ENCODE measurements around the gene BOD1.

The BOD1 gene

GRCh38 chr5:173578947-173579615 is 37.4 kb downstream of the BOD1 start:
- Histone ChIP-seq H3K27me3 (no peaks in the 10 kb centered on the region), H3K27ac (no peak overlapping the region), H3K9me3 (replicated peaks in 1 of 11) (peaks cover 11 to 28% (median 18%) of the 10 kb centered on the region in 11 experiments; a peak in 21 of 22 replicates)

GRCh38 chr5:173577817-173578216 is 38.6 kb downstream of the BOD1 start:
- Histone ChIP-seq H3K4me1 (peaks cover 4 to 14% (median 9%) of the 10 kb centered on the region in 10 experiments; a peak in 19 of 20 replicates), H3K9me3 (replicated peaks in 1 of 11) (peaks cover 11 to 28% (median 17%) of the 10 kb centered on the region in 11 experiments; a peak in 21 of 22 replicates), H3K4me2 (no peak overlapping the region), H4K20me1 (no peaks in the 10 kb centered on the region), H3K27me3 (no peaks in the 10 kb centered on the region; a peak in 1 of 22 replicates), H3K36me3 (peaks cover 0 to 10% (median 0%) of the 10 kb centered on the region in 11 experiments; a peak in 2 of 22 replicates), H3K27ac (no peak overlapping the region), H3K9ac (no peak overlapping the region), H3K4me3 (no peak overlapping the region)
- no peak for TF ChIP-seq Cebpa-rat (IDR thresholded peaks at IDR 0.05)

More at GRCh38 chr5:173578947-173579615, 37.4 kb downstream of the BOD1 start:
- Histone ChIP-seq H3K4me2 (no peak overlapping the region), H3K9ac (no peak overlapping the region), H3K4me1 (peaks cover 17 to 24% (median 21%) of the 10 kb centered on the region in 10 experiments), H3K36me3 (peaks cover 0 to 10% (median 0%) of the 10 kb centered on the region in 11 experiments; a peak in 2 of 22 replicates), H3K4me3 (no peak overlapping the region), H4K20me1 (no peaks in the 10 kb centered on the region)
- no peak for TF ChIP-seq Cebpa-rat (IDR thresholded peaks at IDR 0.05)

GRCh38 chr5:173577166-173577565 is 39.3 kb downstream of the BOD1 start:
- peaks cover 0 to 10% (median 0%) of the 10 kb centered on the region in 11 experiments; a peak in 2 of 22 replicates for H3K36me3 ChIP-seq
- H3K9ac ChIP-seq: no peak overlapping the region
- H3K9me3 ChIP-seq (replicated peaks in 1 of 11): peaks cover 11 to 28% (median 17%) of the 10 kb centered on the region in 11 experiments; a peak in 21 of 22 replicates
- peaks cover 0 to 14% (median 3%) of the 10 kb centered on the region in 10 experiments; a peak in 14 of 20 replicates for H3K4me1 ChIP-seq
- H4K20me1 ChIP-seq: no peaks in the 10 kb centered on the region
- no peaks in the 10 kb centered on the region; a peak in 1 of 22 replicates for H3K27me3 ChIP-seq
- H3K4me2 ChIP-seq: no peak overlapping the region
- no peak overlapping the region for H3K27ac ChIP-seq
- no peak overlapping the region for H3K4me3 ChIP-seq
- TF ChIP-seq Cebpa-rat (IDR thresholded peaks at IDR 0.05): no peak

GRCh38 chr5:173575985-173576384 is 40.5 kb downstream of the BOD1 start:
- H3K36me3 ChIP-seq: peaks cover 0 to 10% (median 0%) of the 10 kb centered on the region in 11 experiments; a peak in 2 of 22 replicates
- no peaks in the 10 kb centered on the region; a peak in 1 of 22 replicates for H3K27me3 ChIP-seq
- peaks cover 11 to 22% (median 14%) of the 10 kb centered on the region in 11 experiments; a peak in 21 of 22 replicates for H3K9me3 ChIP-seq (replicated peaks in 1 of 11)
- H3K4me2 ChIP-seq: no peak overlapping the region
- H3K27ac ChIP-seq: no peak overlapping the region
- H3K9ac ChIP-seq: no peak overlapping the region
- TF ChIP-seq Cebpa-rat (IDR thresholded peaks at IDR 0.05): no peak
- no peaks in the 10 kb centered on the region for H4K20me1 ChIP-seq
- H3K4me1 ChIP-seq: peaks cover 0 to 14% (median 0%) of the 10 kb centered on the region in 10 experiments; a peak in 3 of 20 replicates
- H3K4me3 ChIP-seq: no peak overlapping the region

- Histone ChIP-seq H3K9me3 (replicated peaks in 1 of 11) (peaks cover 11 to 19% (median 14%) of the 10 kb centered on the region in 11 experiments; a peak in 21 of 22 replicates), H3K27ac (no peak overlapping the region), H3K27me3 (no peaks in the 10 kb centered on the region; a peak in 1 of 22 replicates), H3K36me3 (peaks cover 0 to 10% (median 0%) of the 10 kb centered on the region in 11 experiments; a peak in 2 of 22 replicates), H3K9ac (no peak overlapping the region), H3K4me3 (no peak overlapping the region), H3K4me1 (peaks cover 0 to 14% (median 0%) of the 10 kb centered on the region in 10 experiments; a peak in 3 of 20 replicates), H4K20me1 (no peaks in the 10 kb centered on the region), H3K4me2 (peak overlapping the region in 1 of 11 experiments; percentile 21; a peak in 1 of 22 replicates)
- no peak for TF ChIP-seq Cebpa-rat (IDR thresholded peaks at IDR 0.05)
These were observed 41.5 kb downstream of the BOD1 start for GRCh38 chr5:173574983-173575382.

GRCh38 chr5:173573126-173573960 is 43.1 kb downstream of the BOD1 start:
- peak overlapping the region in 10 of 11 experiments; percentile 6 to 87 (median 46); a peak in 16 of 22 replicates for H3K4me2 ChIP-seq
- 0 out of 22 replicates have a peak, but pooled peaks cover 0 to 3% (median 0%) of the 10 kb centered on the region in 11 experiments for H3K36me3 ChIP-seq
- H3K27ac ChIP-seq: no peak overlapping the region
- no peak for TF ChIP-seq Cebpa-rat (IDR thresholded peaks at IDR 0.05)
- peaks cover 0 to 14% (median 0%) of the 10 kb centered on the region in 10 experiments; a peak in 3 of 20 replicates for H3K4me1 ChIP-seq
- no peaks in the 10 kb centered on the region; a peak in 1 of 22 replicates for H3K27me3 ChIP-seq
- no peaks in the 10 kb centered on the region for H4K20me1 ChIP-seq
- no peak overlapping the region for H3K9ac ChIP-seq
- H3K9me3 ChIP-seq (replicated peaks in 1 of 11): peaks cover 5 to 15% (median 9%) of the 10 kb centered on the region in 11 experiments; a peak in 19 of 22 replicates
- H3K4me3 ChIP-seq: no peak overlapping the region

GRCh38 chr5:173572431-173573125 is 43.9 kb downstream of the BOD1 start:
- H3K27me3 ChIP-seq: no peaks in the 10 kb centered on the region; a peak in 1 of 22 replicates
- peaks cover 0 to 14% (median 0%) of the 10 kb centered on the region in 10 experiments; a peak in 3 of 20 replicates for H3K4me1 ChIP-seq
- H3K4me2 ChIP-seq: peak overlapping the region in 10 of 11 experiments; percentile 6 to 87 (median 46); a peak in 16 of 22 replicates
- no peaks in the 10 kb centered on the region for H4K20me1 ChIP-seq
- no peak overlapping the region for H3K27ac ChIP-seq
- no peak overlapping the region for H3K4me3 ChIP-seq
- H3K36me3 ChIP-seq: 0 out of 22 replicates have a peak, but pooled peaks cover 0 to 3% (median 0%) of the 10 kb centered on the region in 11 experiments
- H3K9me3 ChIP-seq (replicated peaks in 1 of 11): peaks cover 7 to 16% (median 11%) of the 10 kb centered on the region in 11 experiments; a peak in 17 of 22 replicates
- H3K9ac ChIP-seq: no peak overlapping the region
- no peak for TF ChIP-seq Cebpa-rat (IDR thresholded peaks at IDR 0.05)

All from BLaER1 treated with 17β-estradiol and CSF1 and Interleukin-3, amounts not matched to agents 10 nM and 100 nM (cell line).